Hematopoietic multipotent progenitor cell treated with erythropoietin and hydrocortisone succinate and interleukin-3 and kit ligand, for 8 days (in vitro differentiated cells): ENCODE results near the gene TBC1D5.

Experiments used
- DNase-seq: peaks from one replicate; pipeline ENCODE4 v3.0.0-alpha.2; 2015

The TBC1D5 gene

GRCh38 chr3:17459470-17459993 lies 282.9 kb downstream of the TBC1D5 start:
- DNase-seq: no peak

GRCh38 chr3:17456650-17457049 lies 285.8 kb downstream of the TBC1D5 start:
- DNase-seq: no peak

GRCh38 chr3:17456046-17456445 lies 286.4 kb downstream of the TBC1D5 start:
- no peak for DNase-seq

GRCh38 chr3:17444865-17445264 lies 297.6 kb downstream of the TBC1D5 start:
- DNase-seq: peak; percentile 46

- DNase-seq: peak; percentile 18
Observed at GRCh38 chr3:17443142-17443541, 299.3 kb downstream of the TBC1D5 start.

- no peak for DNase-seq
Observed at GRCh38 chr3:17442332-17443049, 299.9 kb downstream of the TBC1D5 start.

GRCh38 chr3:17433876-17434275 lies 308.6 kb downstream of the TBC1D5 start:
- DNase-seq: no peak

DNA sequence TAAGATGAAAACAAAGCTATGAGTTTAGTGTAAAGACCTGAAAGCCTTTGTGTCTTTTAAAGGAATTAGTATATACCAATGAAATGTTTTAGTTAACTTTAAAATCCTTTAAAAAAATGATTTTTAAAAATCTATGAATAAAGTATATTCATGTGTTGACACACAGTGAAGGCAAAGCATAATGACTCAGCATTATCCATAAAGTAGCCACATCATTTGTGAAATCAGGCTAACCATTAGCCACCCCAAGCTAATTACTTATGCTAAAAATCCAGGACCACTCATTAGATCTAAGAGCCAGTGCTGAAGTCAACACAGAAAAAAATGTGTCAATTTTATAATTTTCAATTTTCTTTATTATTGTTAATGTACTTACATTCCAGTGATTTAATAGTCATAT lies 310.2 kb downstream of the TBC1D5 start:
- DNase-seq: no peak

DNA sequence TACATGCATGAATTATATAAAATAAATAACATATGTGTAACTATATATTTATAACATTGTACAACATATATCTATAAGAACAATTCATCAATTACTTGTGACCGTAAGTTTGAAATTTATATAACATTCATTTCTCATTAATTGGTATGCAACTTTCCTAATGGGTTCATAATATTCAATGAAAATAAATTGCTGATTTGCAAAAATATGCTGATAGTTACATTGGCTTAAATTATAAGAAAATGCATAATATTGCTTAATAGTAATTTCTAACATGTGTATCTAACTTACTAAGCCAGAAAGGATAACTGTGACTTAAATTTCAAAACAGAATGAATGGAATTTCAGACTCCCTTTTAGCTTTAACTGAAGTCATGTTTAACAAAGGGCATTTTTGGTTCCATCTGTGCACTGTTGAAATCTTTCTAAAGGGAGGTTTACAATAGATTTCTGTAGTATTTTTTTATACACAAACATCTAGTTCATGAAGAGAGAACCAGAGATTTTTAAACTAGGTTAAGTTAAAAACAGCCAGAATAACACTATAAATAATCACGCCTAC lies 310.9 kb downstream of the TBC1D5 start:
- no peak for DNase-seq

DNA sequence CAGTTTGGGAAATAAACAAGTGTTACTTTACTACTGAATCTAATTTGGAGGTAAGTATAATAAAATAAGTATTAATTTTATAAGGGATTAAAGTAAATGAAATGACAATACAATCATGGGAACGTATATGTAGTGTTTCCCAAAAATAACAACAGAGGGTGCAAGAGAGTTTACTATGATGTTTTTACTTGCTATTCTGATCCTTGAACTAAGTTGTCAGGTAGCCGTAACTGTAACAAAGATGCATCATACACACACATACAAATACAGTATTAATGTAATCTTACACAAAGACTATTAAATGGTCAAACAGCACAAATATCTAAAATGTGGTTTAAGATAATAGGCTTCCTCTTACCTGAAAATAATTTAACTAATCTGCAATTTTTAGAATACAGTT lies 311.4 kb downstream of the TBC1D5 start:
- peak; percentile 64 for DNase-seq

DNA sequence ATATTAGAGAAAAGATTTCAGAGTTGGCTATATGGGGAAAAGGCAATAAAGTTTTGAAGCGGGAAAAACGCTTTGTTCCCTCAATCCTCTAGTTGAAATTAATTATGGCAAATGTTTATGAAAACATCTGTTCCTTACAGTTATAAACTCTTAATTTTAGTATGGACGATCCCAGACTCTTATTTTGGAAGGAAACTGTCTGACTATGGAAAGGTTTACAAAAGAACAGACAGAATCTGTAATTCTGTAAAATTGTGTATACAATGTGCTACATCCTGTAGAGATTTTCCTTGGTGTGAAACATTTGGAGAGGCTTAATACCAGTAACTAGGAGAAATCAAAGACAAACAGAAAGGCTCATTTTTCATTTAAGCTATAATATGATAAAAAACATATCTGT lies 311.8 kb downstream of the TBC1D5 start:
- DNase-seq: peak; percentile 13

GRCh38 chr3:17423786-17424536 lies 318.5 kb downstream of the TBC1D5 start:
- DNase-seq: no peak

DNA sequence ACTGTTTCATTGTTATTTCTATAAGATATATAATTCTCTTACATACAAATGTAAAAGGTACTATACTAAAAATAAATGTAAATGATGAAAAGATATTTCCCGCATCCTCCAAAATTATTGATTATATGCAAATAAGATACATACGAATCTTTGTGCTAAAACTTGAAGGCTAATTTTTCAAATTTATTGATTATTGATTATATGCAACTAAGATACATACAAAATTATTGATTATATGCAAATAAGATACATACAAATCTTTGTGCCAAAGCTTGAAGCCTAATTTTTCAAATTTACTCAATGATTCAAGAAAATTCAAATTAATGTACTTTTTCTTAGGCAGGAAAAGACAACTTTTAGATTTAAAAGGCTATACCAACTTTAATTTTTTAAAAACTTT lies 319.8 kb downstream of the TBC1D5 start:
- DNase-seq: no peak

DNA sequence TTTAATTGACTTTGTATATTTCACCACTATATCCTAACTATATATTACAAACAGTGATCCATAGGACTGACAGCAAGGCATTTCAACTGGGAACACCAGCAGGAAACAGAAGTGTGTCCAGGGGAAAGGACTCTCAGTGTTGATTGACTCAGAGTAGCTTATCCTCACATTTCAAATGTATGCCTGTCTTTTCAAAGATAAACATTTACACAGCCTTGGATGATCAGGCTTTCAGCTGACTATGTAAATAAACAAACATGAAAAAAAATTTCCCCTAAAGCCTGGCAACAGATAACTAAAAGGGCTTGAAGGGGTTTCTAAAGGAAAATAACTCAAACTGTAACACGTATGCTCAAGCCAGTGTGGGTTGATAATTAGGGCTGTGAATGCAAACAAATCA lies 321.8 kb downstream of the TBC1D5 start:
- DNase-seq: no peak

GRCh38 chr3:17412950-17413530 lies 329.4 kb downstream of the TBC1D5 start:
- DNase-seq: peak; percentile 77

GRCh38 chr3:17411157-17411877 lies 331.1 kb downstream of the TBC1D5 start:
- DNase-seq: no peak

DNA sequence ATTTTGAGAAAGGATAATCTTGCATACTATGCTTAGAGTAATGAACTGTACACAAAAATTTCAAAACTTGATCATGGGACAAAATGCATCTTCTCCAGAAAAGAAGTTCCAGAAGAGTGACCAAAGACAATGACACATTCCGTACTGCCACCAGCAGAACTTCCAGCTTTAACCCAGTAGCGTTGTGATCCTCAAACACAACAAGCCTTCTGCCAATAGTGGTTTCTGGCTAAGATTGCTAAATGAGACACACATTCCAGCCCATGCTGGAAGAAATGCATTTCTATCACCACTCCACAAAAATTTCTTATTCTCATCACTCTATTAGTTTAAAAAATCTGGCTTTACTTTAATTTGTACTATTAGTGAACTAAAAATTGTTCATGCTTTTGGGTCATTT lies 334.9 kb downstream of the TBC1D5 start:
- DNase-seq: no peak

GRCh38 chr3:17404548-17404947 lies 337.9 kb downstream of the TBC1D5 start:
- no peak for DNase-seq

DNA sequence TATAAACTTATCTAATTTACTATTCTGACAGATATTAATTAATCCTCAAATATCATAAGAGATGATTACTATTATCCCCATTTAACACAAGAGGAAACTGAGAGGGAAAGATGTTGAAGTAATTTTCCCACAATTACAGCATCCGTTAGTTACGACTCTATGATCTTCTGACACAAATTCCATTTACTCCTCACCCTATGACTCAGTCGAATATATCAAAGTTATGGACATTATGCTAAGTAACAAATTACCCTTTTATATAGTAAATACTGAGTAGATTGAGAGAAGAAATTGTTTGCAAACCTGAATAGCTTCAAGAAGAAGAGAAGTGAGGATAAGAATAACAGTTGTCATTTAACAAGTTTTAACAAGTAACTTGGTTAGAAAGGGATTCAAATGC lies 340.0 kb downstream of the TBC1D5 start:
- no peak for DNase-seq

- DNase-seq: no peak
Observed at GRCh38 chr3:17401912-17402311, 340.5 kb downstream of the TBC1D5 start.

DNA sequence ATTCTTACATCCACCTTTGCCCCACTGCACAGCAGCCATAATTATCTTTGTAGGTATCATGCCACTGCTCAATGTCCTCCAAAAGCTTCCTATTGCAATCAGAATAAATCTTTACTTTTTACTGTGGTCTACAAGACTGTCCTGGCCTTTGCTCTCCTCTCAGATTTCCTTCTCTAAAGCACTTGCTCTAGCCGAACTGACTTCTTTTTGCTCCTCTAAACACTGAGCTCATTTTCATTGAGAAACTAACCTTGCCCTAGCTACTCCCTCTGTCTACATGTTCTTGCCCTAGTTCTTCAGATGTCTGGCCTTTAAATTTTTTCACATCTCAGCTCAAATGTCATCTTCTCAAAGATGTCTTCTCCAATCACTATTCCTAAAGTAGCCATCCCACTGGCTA lies 342.8 kb downstream of the TBC1D5 start:
- no peak for DNase-seq

- no peak for DNase-seq
Observed at GRCh38 chr3:17398959-17399551, 343.4 kb downstream of the TBC1D5 start.

GRCh38 chr3:17396036-17396435 lies 346.4 kb downstream of the TBC1D5 start:
- no peak for DNase-seq
